Muscle layer of colon (tissue), 2 donors: ENCODE results near the gene TMEM184B.

Experiments used
- H3K27ac ChIP-seq: one replicate; pipeline ENCODE4 v1.7.0; 2013; ENCODE audit warnings: low read depth, mild to moderate bottlenecking, low read length, moderate library complexity
- H3K27me3 ChIP-seq, 2 donors: one replicate each; pipeline ENCODE4 v1.7.0; 2013; ENCODE audit warnings: low read length in 2 of 2, mild to moderate bottlenecking in 2 of 2; ENCODE audit not compliant: insufficient read depth in 2 of 2, control insufficient read depth in 1 of 2
- H3K36me3 ChIP-seq: one replicate; pipeline ENCODE4 v1.7.0; 2013; ENCODE audit warnings: mild to moderate bottlenecking, low read length; ENCODE audit not compliant: insufficient read depth
- H3K4me1 ChIP-seq: one replicate; pipeline ENCODE4 v1.7.0; 2013; ENCODE audit warnings: mild to moderate bottlenecking, low read length; ENCODE audit not compliant: insufficient read depth
- H3K4me3 ChIP-seq, 2 donors: one replicate each; pipeline ENCODE4 v1.7.0; 2013; ENCODE audit warnings: low read length in 2 of 2, low read depth in 1 of 2, mild to moderate bottlenecking in 1 of 2, moderate library complexity in 1 of 2
- H3K9ac ChIP-seq: one replicate; pipeline ENCODE4 v1.7.0; 2013; ENCODE audit warnings: low read length
- H3K9me3 ChIP-seq: one replicate; pipeline ENCODE4 v1.7.0; 2013; ENCODE audit warnings: mild to moderate bottlenecking, low read length
- donor health status: abdominal sarcoma.
- donor health status: Adenocarcinoma of cecum.

The TMEM184B gene

GRCh38 chr22:38204784-38205183 is 68.0 kb downstream of the TMEM184B start:
- Histone ChIP-seq H3K4me1 (peaks cover 41% of the 10 kb centered on the region), H3K27ac (peak overlapping the region; percentile 7), H3K9ac (no peak overlapping the region), H3K27me3 (no peaks in the 10 kb centered on the region), H3K4me3 (peak overlapping the region in 1 of 2 donors; percentile 1), H3K36me3 (no peaks in the 10 kb centered on the region), H3K9me3 (no peaks in the 10 kb centered on the region)

- no peaks in the 10 kb centered on the region for H3K36me3 ChIP-seq
- H3K9ac ChIP-seq = no peak overlapping the region
- H3K9me3 ChIP-seq = no peaks in the 10 kb centered on the region
- H3K27me3 ChIP-seq = no peaks in the 10 kb centered on the region
- peaks cover 41% of the 10 kb centered on the region for H3K4me1 ChIP-seq
- no peak overlapping the region for H3K27ac ChIP-seq
- H3K4me3 ChIP-seq = peak overlapping the region in 1 of 2 donors; percentile 77
These were observed 68.8 kb downstream of the TMEM184B start for GRCh38 chr22:38203855-38204514.

DNA sequence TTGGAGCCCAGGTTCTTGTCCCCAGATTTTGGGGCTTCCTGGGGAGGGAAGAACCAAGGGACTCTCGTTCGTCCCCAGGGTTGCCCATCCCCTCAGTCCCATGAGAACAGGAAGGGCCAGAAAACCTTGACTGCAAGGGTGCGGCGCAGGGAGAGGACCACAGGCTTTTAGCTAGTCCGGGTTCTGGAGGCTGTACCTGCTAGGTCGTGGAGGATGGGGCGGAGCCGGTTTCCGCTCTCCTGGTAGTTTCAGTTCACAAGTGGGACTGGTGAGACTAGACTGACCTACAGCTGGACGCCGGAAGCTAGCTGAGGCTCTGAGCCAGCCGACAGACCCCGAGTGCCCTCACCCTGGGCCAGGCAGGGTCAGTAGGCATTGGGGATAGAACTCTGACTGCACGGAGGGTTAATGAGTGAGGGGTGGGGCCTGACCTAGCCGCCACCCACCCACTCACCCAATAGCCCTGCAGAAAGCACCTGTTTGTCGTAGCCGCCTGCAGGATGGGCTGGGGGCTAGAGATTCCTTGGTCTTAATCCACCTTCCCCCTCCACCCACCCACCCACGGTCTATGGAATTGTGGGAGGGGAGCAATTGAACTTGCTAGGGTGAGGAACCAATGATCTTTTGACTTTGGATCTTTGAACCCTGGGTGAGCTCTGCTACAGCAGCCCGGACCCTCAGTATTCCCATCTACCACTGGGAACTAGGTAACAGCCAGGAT is 69.6 kb downstream of the TMEM184B start:
- Histone ChIP-seq H3K4me3 (peak overlapping the region; percentile 77 to 80), H3K27ac (peak overlapping the region; percentile 85), H3K4me1 (peaks cover 38% of the 10 kb centered on the region), H3K27me3 (no peaks in the 10 kb centered on the region), H3K9ac (peak overlapping the region; percentile 41), H3K9me3 (no peaks in the 10 kb centered on the region), H3K36me3 (no peaks in the 10 kb centered on the region)

GRCh38 chr22:38202437-38203089 is 70.2 kb downstream of the TMEM184B start:
- Histone ChIP-seq H3K9ac (peak overlapping the region; percentile 41), H3K4me3 (peak overlapping the region; percentile 77 to 80), H3K27me3 (no peaks in the 10 kb centered on the region), H3K9me3 (no peaks in the 10 kb centered on the region), H3K4me1 (peaks cover 37% of the 10 kb centered on the region), H3K27ac (peak overlapping the region; percentile 85), H3K36me3 (no peaks in the 10 kb centered on the region)

DNA sequence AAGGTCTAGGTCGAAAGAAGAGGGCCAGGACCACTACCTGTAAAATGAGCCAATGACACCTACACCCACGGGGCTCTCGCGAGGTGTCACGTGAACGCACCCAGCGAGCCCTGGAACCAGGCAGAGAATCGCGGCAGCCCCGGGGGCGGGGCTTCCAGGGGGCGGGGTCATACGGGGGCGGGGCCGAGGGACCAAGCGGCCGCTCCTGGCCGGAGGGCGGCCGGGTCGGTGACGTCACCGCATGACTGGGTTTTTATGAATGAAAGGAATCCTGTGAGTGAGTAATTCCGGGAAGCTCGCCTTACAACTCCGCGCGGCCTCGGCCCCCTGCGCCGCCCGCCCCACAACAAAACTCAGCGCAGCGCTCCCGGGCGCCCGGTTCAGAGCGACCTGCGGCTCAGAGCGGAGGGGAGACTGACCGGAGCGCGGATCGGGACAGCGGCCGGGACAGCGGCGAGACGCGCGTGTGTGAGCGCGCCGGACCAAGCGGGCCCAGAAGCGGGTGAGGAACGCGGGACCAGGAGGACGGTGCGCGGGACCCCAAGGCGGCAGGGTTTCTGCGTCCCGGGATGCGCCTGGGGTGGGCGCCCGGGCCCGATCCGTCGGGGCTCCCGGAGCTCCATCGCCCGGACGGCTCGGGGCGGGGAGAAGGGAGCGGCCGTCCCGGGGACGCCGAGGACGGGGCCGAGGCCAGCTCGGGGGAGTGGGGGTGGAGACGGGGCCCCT is 70.9 kb downstream of the TMEM184B start, which contains the start of gene MAFF:
Gene MAFF (plus strand): TSS at position 284 of the 726 bp plus-strand sequence. CDS start 11,860 bp downstream, outside the sequence.
- H3K27ac ChIP-seq = peak within 1 kb of the TSS; percentile 86
- H3K4me1 ChIP-seq = peaks cover 37% of the 10 kb centered on the region
- H3K27me3 ChIP-seq = no peaks in the 10 kb centered on the region
- H3K4me3 ChIP-seq = peak within 1 kb of the TSS; percentile 77 to 80
- no peaks in the 10 kb centered on the region for H3K9me3 ChIP-seq
- H3K36me3 ChIP-seq = no peaks in the 10 kb centered on the region
- H3K9ac ChIP-seq = peak within 1 kb of the TSS; percentile 41

- Histone ChIP-seq H3K27me3 (no peaks in the 10 kb centered on the region), H3K36me3 (no peaks in the 10 kb centered on the region), H3K4me3 (peak overlapping the region; percentile 26 to 53), H3K9me3 (no peaks in the 10 kb centered on the region), H3K9ac (no peak overlapping the region), H3K27ac (peak overlapping the region; percentile 86), H3K4me1 (peaks cover 37% of the 10 kb centered on the region)
These were observed 71.5 kb downstream of the TMEM184B start for GRCh38 chr22:38201371-38201710.

- Histone ChIP-seq H3K4me1 (peaks cover 27% of the 10 kb centered on the region), H3K4me3 (no peak overlapping the region), H3K27me3 (no peaks in the 10 kb centered on the region), H3K9ac (no peak overlapping the region), H3K36me3 (no peaks in the 10 kb centered on the region), H3K27ac (no peak overlapping the region), H3K9me3 (no peaks in the 10 kb centered on the region)
These were observed 72.8 kb downstream of the TMEM184B start for GRCh38 chr22:38199826-38200559.

- Histone ChIP-seq H3K27ac (no peak overlapping the region), H3K36me3 (no peaks in the 10 kb centered on the region), H3K4me3 (no peak overlapping the region), H3K4me1 (peaks cover 12% of the 10 kb centered on the region), H3K27me3 (no peaks in the 10 kb centered on the region), H3K9ac (no peak overlapping the region), H3K9me3 (no peaks in the 10 kb centered on the region)
These were observed 75.9 kb downstream of the TMEM184B start for GRCh38 chr22:38196791-38197419.

DNA sequence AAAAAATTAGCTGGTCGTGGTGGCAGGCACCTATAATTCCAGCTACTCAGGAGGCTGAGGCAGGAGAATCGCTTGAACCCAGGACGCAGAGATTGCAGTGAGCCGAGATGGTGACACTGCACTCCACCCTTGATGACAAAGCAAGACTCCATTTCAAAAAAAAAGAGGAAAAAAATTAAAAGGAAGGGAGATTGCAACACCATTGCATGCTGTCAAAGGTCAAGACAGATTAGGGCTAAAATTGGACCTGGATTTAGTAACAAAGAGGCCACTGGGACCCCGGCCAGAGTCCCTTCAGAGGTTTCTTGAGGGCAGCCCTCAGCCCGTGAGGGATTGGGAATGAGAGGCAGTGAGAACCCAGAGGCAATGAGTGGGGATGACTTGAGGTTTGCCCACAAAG is 79.2 kb downstream of the TMEM184B start:
- H3K27ac ChIP-seq = no peak overlapping the region
- H3K36me3 ChIP-seq = no peaks in the 10 kb centered on the region
- H3K9me3 ChIP-seq = no peaks in the 10 kb centered on the region
- H3K4me3 ChIP-seq = no peak overlapping the region
- peaks cover 7% of the 10 kb centered on the region for H3K4me1 ChIP-seq
- H3K9ac ChIP-seq = no peak overlapping the region
- H3K27me3 ChIP-seq = no peaks in the 10 kb centered on the region

- no peak overlapping the region for H3K27ac ChIP-seq
These were observed 80.3 kb downstream of the TMEM184B start for GRCh38 chr22:38192475-38192863.

More at GRCh38 chr22:38192475-38192863, 80.3 kb downstream of the TMEM184B start:
- Histone ChIP-seq H3K27me3 (no peaks in the 10 kb centered on the region), H3K9ac (no peak overlapping the region), H3K4me1 (peaks cover 7% of the 10 kb centered on the region), H3K4me3 (no peak overlapping the region), H3K36me3 (no peaks in the 10 kb centered on the region), H3K9me3 (no peaks in the 10 kb centered on the region)
